HG02623 (cell line): Measurements from ENCODE around the gene MYH9.
A peak's percentile ranks its signal among the peaks of the same experiment; 100 is the strongest.
"Not testable (repeated sequence)": the region's sequence is repeated elsewhere in the genome, so short reads cannot be mapped to it uniquely, and the experiment has no call there.

ENCODE experiments used
- ATAC-seq: cut with Tn5 transposase; IDR thresholded peaks from one replicate; pipeline ENCODE4 v1.9.1; 2021; ENCODE audit warnings: moderate library complexity; ENCODE audit not compliant: unreplicated experiment

MYH9 gene

DNA sequence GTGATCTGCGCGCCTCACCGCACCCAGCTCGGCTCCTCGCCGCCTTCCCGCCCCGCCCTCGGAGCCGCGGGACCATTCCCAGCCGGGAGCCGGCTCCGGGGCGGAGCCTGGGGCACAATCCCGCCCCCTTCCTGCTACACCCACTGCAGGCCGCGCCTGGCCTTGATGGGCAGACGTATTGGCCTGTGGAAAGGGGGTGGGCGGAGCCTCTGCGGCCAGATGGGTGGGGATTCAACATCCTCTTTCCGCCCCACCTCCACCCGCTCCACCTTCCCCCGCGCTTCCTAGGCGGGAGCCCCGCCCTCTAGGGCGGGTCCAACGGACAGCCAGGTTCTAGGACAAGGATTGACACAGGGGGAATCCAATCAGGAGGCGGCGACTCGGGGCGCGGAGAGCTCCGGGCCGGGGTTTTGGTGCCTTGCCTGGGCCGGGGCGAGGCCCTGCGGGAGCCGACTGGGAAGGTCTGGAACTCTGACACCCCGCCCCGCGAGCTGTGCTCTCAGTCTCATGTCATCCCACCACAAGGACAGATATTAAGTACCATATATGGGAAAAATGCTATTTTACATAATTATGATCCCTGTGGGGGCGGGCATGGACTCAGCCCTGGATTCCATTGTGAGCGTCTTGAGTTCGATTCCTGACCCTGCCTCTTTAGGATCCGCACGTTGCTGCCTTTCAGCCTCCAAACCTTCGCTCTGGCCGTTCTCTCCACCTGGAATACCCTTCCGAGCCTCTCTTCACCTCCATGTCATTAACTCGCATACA is at the start of gene MYH9:
TSS of gene MYH9 (minus strand) at position 9 of the 768 bp plus-strand sequence. CDS start 38,731 bp downstream, outside the sequence.
- peak; percentile 68 for ATAC-seq

DNA sequence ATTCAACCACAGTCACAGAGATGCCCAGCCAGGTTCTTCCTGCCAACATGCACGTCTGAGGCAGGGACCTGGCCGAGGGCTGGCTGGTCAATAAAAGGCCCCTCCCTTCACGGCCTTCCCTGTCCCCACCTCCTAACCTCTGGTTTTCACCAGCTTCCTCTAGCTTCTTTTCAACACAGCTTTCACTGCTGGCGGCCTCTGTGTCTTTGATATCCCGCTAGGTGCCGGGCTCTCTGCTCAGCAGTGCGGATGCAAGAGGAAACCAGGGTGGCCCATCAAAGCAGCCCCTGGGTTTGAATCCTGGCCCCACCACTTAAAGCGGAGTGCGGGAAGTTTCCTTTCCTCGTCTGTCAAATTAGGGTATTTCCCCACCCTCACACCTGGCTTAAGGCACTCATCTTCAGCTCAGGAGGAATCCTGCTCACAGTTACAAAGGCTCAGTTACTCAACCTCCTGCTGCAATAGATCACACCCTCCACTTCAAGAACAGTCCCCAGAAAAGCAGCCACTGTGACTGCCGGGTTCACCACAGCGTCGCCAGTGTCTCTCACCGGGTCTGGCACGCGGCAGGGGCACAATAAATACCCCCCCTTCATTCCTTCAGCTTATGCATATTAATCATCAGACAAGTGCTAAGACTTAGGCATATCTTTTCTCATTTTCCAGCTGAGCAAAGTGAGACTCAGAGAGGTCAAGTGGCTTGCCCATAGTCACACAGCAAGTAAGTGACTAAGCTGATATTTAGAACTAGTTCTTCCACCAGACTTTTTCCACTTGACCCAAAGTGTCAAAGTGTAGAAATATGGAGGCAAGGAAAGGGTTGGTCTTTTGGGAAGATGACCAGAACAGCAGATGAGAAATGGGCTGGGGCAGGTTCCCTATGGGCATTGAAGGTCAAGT is 48.0 kb upstream of the MYH9 start:
- no peak for ATAC-seq

DNA sequence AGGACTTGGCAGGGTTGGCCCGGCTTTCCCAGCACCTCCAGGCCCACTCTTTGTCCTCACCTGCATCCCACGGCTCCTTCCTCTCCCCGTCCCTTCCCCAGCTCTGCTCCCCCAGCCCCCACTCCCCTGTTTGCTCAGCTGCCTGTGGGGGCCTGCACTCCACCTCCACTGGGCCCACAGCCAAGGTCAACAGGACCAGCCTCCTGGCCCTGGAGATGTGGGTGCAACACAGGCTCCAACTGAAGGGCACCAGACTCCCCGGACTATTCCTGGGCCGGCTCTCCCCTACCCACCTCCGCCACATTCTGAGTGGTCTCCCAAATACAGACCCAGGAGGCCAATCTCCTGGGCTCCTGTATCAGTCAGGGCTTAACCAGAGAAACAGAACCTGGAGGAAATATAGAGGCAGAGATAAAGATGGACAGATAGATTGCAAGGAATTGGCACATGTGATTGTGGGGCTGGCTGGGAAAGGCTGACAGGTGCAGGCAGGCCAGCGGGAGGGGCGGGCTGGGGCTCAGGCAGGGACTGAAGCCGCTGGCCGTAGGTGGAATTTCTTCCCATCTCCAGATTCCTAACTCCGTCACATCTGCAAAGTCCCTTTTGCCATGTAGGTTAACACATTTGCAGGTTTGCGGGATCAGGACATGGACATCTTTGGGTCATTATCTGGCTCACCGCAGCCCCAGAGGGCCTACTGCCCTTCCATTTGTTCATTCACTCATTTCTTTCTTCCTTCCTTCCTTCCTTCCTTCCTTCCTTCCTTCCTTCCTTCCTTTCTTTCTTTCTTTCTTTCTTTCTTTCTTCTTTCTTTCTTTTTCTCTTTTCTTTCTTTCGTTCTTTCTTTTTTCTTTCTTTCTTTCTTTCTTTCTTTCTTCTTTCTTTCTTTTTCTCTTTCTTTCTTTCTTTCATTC is 45.8 kb upstream of the MYH9 start:
- ATAC-seq, result no peak

DNA sequence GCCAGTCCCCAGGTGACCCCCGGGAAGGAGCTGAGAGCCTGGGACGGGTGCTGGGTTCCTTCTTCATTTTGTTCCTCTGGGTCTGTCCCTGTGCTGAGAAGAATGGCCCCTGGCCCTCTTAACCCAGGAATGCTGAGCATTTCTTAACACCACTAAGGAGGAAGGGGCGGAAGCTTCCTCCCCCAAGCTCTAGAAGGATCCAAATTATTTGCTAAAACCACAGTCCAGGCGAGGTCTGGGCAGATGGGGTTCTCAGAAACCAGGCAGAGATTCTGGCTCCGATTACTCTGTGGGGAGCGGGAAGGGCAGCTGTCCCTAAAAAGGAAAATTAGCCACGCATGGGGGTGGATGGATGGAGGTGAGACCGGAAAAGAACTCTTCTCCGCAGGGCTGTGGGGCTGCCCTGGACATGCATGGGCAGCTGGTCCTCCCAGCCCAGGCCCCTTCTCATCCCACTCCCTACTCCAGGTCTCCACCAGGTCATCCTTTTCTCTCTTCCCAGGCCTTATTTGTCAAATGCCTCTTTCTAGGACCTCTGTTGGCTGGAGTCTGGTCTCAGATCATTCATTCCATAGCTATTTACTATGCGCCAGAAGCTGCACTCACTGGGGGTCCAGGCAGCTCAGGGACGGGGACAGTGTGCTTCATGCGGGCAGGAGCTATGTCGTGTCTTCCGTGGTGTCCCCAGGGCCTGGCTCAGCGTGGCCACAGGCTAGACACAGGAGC is 45.0 kb upstream of the MYH9 start:
- no peak for ATAC-seq

DNA sequence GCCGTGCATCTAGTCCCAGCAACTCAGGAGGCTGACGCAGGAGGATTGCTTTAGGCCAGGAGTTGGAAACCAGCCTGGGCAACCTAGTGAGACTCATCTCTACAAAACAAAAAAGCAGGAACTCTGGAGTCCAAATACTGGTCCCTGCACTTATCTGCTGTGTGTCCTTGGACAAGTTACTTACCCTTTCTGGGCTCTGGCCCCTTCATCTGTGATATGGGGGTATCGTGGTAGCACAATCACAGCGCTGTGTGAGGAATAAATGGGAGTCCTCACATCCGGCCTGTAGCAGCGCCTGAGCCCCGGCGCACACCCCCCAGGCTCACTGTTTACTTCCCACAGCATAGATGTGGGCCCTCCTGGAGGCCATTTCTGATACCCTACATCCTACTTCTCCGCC is 44.2 kb upstream of the MYH9 start:
- no peak for ATAC-seq

DNA sequence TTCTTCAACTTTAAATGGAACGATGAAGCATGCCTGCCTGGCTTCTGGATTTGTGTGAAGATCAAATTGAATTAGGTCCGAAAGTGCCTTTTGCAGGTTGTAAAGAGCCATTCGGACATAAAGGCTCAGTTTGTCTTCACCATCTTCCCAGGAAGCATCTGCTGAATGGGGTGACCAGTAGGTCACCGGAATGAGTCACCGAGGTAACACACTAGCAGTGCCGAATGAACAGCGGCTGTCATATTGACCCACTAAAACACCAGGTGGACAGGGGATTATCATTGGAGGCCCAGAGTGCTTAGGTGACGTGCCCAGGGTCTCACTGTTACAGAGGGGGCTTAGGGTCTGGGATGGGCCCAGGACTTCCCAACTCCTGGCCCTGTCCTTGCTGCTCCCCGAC is 43.1 kb upstream of the MYH9 start:
- no peak for ATAC-seq

DNA sequence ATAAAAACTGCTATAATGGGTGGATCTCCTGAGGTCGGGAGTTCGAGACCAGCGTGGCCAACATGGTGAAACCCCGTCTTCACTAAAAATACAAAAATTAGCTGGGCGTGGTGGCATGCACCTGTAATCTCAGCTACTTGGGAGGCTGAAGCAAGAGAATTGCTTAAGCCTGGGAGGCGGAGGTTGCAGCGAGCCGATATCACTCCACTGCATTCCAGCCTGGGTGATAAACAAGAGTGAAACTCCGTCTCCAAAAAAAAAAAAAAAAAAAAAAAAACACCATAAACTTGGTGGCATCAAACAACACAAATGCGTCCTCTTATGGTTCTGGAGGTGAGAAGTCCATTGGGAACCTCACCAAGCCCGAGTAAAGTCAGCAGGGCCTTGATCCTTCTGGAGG is 40.2 kb upstream of the MYH9 start:
- not testable (repeated sequence) for ATAC-seq

DNA sequence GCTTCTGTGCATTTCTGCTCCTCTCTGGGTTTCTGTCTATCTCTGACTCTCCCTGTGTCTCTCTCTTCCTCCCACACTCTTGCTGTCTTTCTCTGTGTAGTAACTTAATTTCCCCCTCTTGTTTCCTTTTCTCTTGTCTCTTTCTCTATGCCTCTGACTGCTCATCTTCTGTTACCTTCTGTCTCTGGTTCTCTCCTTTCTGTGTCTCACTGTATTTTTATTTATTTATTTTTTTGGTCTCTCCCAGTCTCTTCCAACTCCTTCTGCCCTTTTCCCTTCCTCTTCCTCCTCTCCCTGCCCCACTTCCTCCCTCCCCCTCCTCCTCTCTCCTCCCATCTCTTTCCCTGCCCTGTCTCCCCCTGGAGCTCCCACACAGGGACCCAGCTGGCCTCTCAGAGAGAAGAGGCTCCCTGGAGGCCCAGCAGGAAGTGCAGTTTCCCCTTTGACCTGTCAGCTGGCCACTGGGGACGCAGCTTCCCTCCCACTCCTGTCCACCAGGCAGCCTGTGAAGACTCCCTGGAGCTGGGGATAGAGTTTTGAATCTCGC is 38.3 kb upstream of the MYH9 start:
- ATAC-seq, result no peak

DNA sequence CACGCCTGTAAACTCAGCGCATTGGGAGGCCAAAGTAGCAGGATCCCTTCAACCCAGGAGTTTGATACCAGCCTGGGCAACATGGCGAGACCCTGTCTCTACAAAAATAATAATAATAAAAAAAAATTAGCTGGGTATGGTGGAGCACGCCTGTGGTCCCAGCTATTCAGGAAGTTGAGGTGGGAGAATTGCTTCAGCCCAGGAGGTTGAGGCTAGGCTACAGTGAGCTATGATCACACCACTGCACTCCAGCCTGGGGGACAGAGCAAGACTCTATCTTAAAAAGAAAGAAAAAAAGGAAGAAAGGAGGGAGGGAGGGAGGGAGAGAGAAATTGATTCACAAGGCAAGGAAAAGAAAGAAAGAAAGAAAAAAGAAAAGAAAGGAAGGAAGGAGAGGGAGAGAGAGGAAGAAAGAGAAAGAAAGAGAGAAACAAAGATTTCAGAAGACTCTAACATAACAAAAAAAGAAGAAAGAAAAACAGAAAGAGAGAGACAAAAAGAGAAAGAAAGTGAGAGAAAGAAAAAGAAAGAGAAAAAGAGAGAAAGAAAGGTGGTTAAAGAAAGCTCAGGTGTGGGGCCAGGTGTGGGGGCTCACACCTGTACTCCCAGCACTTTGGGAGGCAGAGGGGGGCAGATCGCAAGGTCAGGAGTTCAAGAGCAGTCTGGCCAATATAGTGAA is 37.3 kb upstream of the MYH9 start:
- ATAC-seq, result no peak

DNA sequence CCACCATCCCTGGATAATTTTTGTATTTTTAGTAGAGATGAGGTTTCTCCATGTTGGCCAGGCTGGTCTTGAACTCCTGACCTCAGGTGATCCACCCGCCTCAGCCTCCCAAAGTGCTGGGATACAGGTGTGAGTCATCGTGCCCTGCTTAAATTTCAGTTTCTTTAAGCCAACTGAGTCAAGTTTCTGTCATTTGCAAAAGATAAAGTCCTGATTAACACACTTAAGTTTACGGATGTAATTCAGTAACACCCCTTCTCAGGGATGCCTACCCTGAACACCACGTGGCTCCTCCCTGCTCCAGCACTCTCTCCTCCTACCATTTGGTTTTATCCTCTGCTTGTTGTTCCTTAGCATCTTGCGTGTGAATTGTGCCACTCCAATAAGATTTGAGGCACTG is 36.7 kb upstream of the MYH9 start:
- not testable (repeated sequence) for ATAC-seq

DNA sequence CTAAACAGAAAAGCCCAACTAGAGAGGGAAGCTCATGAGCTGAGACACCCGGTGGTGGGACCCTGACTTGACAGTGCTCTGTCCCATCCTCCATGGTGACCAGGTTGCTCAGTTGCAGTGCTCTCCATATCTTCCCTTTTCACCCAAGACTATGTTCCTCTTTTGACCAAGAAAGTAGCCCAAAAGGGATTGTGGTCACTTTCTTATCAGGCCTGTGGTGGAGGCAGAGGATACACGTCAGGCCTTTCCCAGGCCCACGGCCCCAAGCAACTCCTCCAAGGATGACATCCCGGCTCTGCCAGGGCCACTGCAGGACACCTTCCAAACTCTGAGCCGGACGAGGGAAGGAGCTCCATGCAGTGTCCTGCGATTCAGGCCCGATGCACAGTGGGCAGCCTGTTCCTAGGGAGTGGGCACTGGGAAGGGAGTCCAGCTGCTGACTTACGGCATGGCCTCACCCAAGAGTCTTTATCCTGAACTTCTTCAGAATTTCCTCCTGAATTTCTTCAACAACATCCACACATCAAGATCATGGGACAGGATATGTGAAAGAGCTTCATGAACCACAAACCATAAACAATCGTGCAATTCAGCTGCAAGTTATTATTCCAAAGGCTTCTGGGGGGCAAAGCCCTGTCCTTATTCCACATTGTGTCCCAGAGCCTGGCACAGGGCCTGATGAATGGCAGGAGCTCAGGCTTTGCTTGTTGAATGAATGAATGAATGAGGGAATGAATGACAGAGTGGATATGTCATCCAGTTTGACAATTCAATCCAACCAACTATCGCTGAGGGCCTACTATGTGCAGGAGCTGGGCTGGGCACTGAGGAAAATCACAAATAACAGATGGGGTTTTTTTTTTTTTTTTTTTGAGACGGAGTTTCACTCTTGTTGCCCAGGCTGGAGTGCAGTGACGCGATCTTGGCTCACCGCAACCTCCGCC is 36.0 kb upstream of the MYH9 start:
- ATAC-seq, result no peak

DNA sequence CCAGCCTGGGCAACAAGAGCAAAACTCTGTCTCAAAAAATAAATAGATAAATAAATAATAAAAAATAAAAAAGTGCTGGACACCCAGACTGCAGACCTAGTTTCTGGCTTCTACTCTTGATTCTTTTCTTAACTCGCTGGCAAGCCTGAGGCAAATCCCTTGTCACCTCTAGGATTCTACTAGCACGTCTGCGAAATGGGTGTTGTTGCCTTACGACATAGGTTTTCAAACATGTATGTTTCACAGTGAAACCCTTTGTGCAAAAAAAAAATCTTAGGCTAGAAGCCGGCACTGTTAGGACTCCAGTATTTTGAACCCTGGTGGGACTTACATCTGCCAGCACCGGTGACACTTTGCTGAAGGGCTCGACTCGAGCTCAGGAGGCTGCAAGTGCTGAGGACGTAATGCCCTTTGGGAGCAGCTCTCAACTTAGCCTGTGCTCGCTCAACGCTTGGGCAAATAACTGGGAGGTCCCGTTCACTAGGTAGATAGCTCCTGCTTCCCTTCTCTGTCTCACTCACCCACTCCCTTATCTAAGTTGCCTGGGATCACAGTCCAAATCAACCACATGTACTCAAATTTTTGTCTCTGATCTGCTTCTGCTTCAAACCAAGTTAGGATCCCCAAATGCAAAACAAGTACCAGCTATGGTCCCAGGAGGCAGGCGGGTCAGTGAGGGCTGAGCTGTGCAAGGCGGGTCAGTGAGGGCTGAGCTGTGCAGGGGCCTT is 34.7 kb upstream of the MYH9 start:
- no peak for ATAC-seq

DNA sequence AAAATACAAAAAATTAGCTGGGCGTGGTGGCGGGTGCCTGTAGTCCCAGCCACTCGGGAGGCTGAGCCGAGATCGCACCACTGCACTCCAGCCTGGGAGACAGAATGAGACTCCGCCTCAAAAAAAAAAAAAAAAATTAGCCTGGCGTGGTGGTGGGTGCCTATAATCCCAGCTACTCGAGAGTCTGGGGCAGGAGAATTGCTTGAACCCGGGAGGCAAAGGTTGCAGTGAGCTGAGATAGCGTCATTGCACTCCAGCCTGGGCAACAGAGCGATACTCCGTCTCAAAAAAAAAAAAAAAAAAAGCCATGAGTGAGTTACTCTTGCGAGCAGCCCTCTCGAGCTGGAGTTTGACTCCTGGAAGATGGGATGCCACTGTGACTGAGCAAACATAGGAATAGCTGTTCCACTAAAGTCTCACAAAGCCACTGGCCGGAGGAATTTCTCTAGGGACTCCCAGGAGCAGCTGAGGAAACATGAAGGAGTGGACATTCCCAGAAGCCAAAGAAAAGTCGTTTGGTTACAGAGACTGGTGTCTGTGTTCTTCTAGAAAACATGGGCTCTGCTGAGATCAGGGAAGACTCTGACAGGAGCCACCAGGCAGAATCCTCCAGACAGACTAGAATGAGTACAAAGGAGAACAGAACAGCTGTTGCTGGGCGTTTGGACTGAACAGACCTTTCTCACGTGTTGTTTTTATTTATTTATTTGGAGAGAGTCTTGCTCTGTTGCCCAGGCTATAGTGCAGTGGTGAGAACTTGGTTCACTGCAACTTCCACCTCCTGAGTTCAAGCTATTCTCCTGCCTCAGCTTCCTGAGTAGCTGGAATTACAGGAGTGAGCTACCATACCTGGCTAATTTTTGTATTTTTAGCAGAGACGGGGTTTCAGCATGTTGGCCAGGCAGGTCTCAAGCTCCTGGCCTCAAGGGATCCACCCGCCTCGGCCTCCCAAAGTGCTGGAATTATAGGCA is 32.4 kb upstream of the MYH9 start:
- ATAC-seq, result no peak

DNA sequence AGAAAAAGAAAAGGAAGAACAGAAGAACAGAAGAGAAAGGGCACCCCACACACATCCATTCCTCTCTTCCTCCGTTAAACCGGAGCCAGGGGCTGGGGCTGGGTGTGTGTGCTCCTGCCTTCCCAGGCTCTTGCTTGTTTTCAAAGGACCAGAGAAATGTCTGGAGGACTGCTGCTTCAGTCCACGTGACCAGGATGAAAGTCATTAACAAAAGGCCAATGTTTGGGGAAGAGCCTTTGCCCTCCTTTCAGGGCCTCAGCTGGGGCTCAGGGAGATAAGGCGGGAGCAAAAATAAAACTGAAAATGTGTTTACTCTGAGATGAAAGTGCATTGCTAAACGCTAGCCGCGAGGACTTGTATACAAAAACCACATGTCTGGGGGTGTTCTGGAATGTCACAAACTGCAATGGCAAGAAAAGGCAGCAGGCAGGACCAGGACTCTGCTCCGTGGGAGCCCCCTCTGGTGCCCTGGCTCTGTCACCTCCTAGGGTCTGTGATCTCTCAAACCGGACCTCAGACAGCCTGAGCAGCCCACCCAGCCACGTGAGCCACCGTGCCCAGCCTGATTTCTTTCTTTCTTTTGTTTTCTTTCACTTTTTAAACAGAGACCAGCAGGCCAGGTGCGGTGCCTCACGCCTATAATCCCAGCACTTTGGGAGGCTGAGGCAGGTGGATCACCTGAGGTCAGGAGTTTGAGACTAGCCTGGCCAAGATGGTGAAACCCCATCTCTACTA is 31.6 kb upstream of the MYH9 start:
- ATAC-seq, result no peak

DNA sequence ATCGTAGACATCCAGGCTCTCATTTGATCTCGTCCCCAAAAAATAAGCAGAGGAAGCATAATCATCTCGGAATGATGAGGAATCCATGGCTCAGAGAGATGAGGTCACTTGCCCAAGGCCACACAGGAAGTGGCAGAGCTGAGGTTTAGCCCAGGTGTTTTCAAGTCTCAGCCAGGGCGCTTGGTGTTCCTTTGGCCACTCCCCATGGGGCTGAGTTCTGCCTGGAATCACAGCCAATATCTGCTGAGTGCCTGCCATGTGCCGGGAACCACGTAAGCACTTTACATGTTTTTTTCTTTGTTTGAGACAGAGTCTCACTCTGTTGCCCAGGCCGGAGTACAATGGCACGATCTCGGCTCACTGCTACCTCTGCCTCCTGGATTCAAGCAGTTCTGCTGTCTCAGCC is 29.5 kb upstream of the MYH9 start:
- no peak for ATAC-seq
